GM23248 (cell line): ENCODE results near the gene CST6. TPM values are rescaled to one million over a fixed set of nuclear protein-coding genes. Genes with fewer than 3 reads are reported as not detected.

Experiments used
- DNase-seq: peaks from one replicate; pipeline ENCODE4 v3.0.0-alpha.2; 2015
- H2AFZ ChIP-seq: fragments of 200-600 bp; sonication (generic); 2 replicates; pipeline ENCODE4 v1.6.1; 2016; ENCODE audit warnings: antibody characterized with exemption
- H3F3A ChIP-seq: fragments of 200-600 bp; sonication (generic); 2 replicates; pipeline ENCODE4 v1.6.1; 2016; ENCODE audit warnings: mild to moderate bottlenecking, antibody characterized with exemption, mixed run types; ENCODE audit not compliant: insufficient read depth
- H3K27ac ChIP-seq: fragments of 200-600 bp; sonication (generic); 2 replicates; pipeline ENCODE4 v1.5.1; 2016; ENCODE audit warnings: mild to moderate bottlenecking
- H3K27me3 ChIP-seq: fragments of 200-600 bp; sonication (generic); replicated peaks from 2 replicates; pipeline ENCODE4 v1.6.1; 2016; ENCODE audit warnings: mild to moderate bottlenecking; ENCODE audit not compliant: insufficient read depth
- H3K36me3 ChIP-seq: fragments of 200-600 bp; sonication (generic); 2 replicates; pipeline ENCODE4 v1.6.1; 2016; ENCODE audit warnings: low read depth, mild to moderate bottlenecking
- H3K4me1 ChIP-seq: fragments of 200-600 bp; sonication (generic); 2 replicates; pipeline ENCODE4 v1.6.1; 2016; ENCODE audit warnings: mild to moderate bottlenecking; ENCODE audit not compliant: insufficient read depth
- H3K4me2 ChIP-seq: fragments of 200-600 bp; sonication (generic); one replicate; pipeline ENCODE4 v1.6.1; 2016; ENCODE audit warnings: mild to moderate bottlenecking; ENCODE audit not compliant: unreplicated experiment
- H3K4me3 ChIP-seq: fragments of 200-600 bp; sonication (generic); 2 replicates; pipeline ENCODE4 v1.5.1; 2016; ENCODE audit warnings: mild to moderate bottlenecking
- H3K79me2 ChIP-seq: fragments of 200-600 bp; sonication (generic); 2 replicates; pipeline ENCODE4 v1.6.1; 2016; ENCODE audit warnings: mild to moderate bottlenecking; ENCODE audit not compliant: insufficient read depth
- H3K9ac ChIP-seq: fragments of 200-600 bp; sonication (generic); 2 replicates; pipeline ENCODE4 v1.6.1; 2016; ENCODE audit warnings: mild to moderate bottlenecking
- H3K9me2 ChIP-seq: fragments of 200-600 bp; sonication (generic); 2 replicates; pipeline ENCODE4 v1.6.1; 2016; ENCODE audit warnings: mixed run types, mild to moderate bottlenecking, moderate library complexity; ENCODE audit not compliant: insufficient read depth
- H3K9me3 ChIP-seq: fragments of 200-600 bp; sonication (generic); one replicate; pipeline ENCODE4 v1.6.1; 2017; ENCODE audit warnings: low read depth
- H4K20me1 ChIP-seq: fragments of 200-600 bp; sonication (generic); 2 replicates; pipeline ENCODE4 v1.6.0; 2016; ENCODE audit not compliant: insufficient read depth
- EZH2 ChIP-seq: fragments of 200-600 bp; sonication (generic); IDR thresholded peaks from 2 replicates; pipeline ENCODE4 v1.6.1; 2018; ENCODE audit warnings: antibody characterized with exemption, mild to moderate bottlenecking; ENCODE audit not compliant: insufficient read depth, poor library complexity, severe bottlenecking
- EZH2phosphoT487 ChIP-seq: fragments of 200-600 bp; sonication (generic); IDR thresholded peaks from 2 replicates; pipeline ENCODE4 v1.6.1; 2018; ENCODE audit warnings: antibody characterized with exemption, moderate library complexity, mild to moderate bottlenecking, low read depth; ENCODE audit not compliant: insufficient read depth
- WGBS, 2 experiments: methylation state at CpG; one replicate each; pipeline ENCODE4 v1.1.6; 2015 to 2017; ENCODE audit warnings: low lambda C conversion rate in 2 of 2, low coverage in 1 of 2; ENCODE audit errors: missing lambda C conversion rate in 2 of 2; 5-methylcytosine and 5-hydroxymethylcytosine counted together
- in situ Hi-C: fragments of 300-500 bp; cut with MboI; formaldehyde crosslinking; loops from 2 replicates; pipeline ENCODE4 v1.15.0; 2020
- polyA plus RNA-seq: library from polyadenylated mRNA; unstranded; fragments of >200 nt; fragmentation: Nextera tagmentation; extraction: Ambion mirVana; gene quantifications from 2 replicates; pipeline ENCODE4 v1.2.1, GENCODE V29; 2016
- total RNA-seq: library from RNA; depleted of rRNA; stranded (reverse); fragments of >200 nt; shearing (Covaris generic); gene quantifications from 2 replicates; pipeline ENCODE4 v1.2.3, GENCODE V29; 2014; rRNA removed

Gene CST6, protein sequence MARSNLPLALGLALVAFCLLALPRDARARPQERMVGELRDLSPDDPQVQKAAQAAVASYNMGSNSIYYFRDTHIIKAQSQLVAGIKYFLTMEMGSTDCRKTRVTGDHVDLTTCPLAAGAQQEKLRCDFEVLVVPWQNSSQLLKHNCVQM
- total RNA-seq (15.3 and 21.9 TPM in 2 replicates), polyA plus RNA-seq (35.1 and 35.3 TPM in 2 replicates)

DNA sequence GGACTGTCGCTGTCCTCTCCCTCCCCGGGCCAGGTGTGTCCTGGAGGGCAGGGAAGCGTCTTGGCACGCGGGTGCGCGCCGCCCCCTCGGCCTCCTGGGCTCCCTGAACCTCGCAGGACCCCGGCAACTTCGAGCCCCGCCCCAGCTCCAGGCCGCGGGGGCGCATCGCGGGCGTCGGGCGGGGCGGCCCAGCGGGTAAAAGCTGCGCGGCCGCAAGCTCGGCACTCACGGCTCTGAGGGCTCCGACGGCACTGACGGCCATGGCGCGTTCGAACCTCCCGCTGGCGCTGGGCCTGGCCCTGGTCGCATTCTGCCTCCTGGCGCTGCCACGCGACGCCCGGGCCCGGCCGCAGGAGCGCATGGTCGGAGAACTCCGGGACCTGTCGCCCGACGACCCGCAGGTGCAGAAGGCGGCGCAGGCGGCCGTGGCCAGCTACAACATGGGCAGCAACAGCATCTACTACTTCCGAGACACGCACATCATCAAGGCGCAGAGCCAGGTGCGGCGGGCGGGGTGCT is at the start of gene CST6:
Gene CST6, plus strand, starts transcription at position 224 of the 519 bp plus-strand sequence. Its CDS starts 37 bp downstream, at position 261.
- Histone ChIP-seq H4K20me1 (no peaks in the 10 kb centered on the region), H3K79me2 (no peaks in the 10 kb centered on the region), H3K27ac (no peak within 1 kb of the TSS), H3K9me2 (no peaks in the 10 kb centered on the region), H3K4me2 (no peak within 1 kb of the TSS), H3F3A (no peaks in the 10 kb centered on the region), H3K36me3 (no peaks in the 10 kb centered on the region), H3K4me3 (no peak within 1 kb of the TSS; the same call in 1 of the 2 replicates), H3K9ac (no peak within 1 kb of the TSS), H3K9me3 (no peaks in the 10 kb centered on the region), H3K27me3 (no peaks in the 10 kb centered on the region), H2AFZ (peak within 1 kb of the TSS; percentile 58), H3K4me1 (peaks cover 27% of the 10 kb centered on the region)
- no peak for DNase-seq
- TF ChIP-seq EZH2 = no peak
- no peak for TF ChIP-seq EZH2phosphoT487
- WGBS, 2 experiments = 16 to 25% methylated on average over 24 to 39 of the region's 61 CpGs
- in situ Hi-C loops = no loop called here

DNA sequence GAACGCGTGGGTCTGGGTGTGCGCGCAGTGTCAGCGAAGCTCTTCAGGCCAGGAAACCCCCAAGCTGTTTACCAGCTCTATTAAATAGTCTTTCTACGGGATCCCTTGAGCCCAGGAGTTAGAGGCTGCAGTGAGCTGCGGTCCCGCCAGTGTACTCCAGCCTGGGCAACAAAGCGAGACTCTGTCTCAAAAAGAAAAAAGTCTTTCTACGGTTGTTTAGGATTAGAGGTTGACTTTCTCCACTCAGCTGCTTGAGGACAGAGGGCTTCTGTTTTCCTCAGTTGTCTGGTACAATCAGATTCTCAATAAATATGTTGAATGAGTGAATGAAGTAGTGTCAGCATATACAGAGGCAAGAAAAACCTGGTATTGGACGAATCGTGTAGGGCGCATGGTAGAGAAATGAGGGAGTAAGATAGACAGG is 49.7 kb upstream of the CST6 start:
- DNase-seq = no peak
- Histone ChIP-seq H3K27me3 (no peaks in the 10 kb centered on the region), H3K4me2 (peak overlapping the region; percentile 100), H3K4me3 (peak overlapping the region; percentile 88), H3K36me3 (peaks cover 11% of the 10 kb centered on the region; the same call in 1 of the 2 replicates), H3K9me3 (no peaks in the 10 kb centered on the region), H3K27ac (peak overlapping the region; percentile 18; the same call in 1 of the 2 replicates), H2AFZ (no peak overlapping the region), H3K4me1 (peaks cover 17% of the 10 kb centered on the region), H3K9me2 (no peaks in the 10 kb centered on the region), H3F3A (no peaks in the 10 kb centered on the region), H3K79me2 (peaks cover 47% of the 10 kb centered on the region), H3K9ac (peak overlapping the region; percentile 97), H4K20me1 (no peaks in the 10 kb centered on the region)
- WGBS, 2 experiments = 9 to 14% methylated on average over 8 to 13 of the region's 13 CpGs
- TF ChIP-seq EZH2phosphoT487 (no peak), EZH2 (no peak)
- in situ Hi-C loops = no loop called here

DNA sequence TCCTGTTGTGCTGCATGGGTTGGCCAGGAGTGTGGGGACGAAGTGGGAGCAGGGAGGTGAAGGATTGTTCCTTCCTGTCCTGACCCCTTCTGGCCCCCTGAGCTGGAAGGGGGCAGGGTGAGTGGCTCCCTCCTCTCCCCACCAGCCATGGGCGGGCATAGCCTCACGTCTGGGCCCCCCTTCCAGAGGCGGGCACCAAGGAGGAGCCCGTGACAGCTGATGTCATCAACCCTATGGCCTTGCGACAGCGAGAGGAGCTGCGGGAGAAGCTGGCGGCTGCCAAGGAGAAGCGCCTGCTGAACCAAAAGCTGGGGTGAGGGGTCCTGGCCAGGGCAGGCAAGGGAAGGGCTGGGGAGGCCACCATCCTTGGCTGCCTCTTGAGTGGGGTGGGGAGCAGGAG is 46.9 kb upstream of the CST6 start:
- Histone ChIP-seq H4K20me1 (no peaks in the 10 kb centered on the region), H3K9me2 (no peaks in the 10 kb centered on the region), H3K4me1 (peaks cover 17% of the 10 kb centered on the region), H3K4me2 (no peak overlapping the region), H3K27ac (no peak overlapping the region), H3K36me3 (peaks cover 11% of the 10 kb centered on the region; the same call in 1 of the 2 replicates), H3K27me3 (no peaks in the 10 kb centered on the region), H3K79me2 (peaks cover 67% of the 10 kb centered on the region), H3K9ac (no peak overlapping the region), H3K9me3 (no peaks in the 10 kb centered on the region), H3F3A (no peaks in the 10 kb centered on the region), H3K4me3 (no peak overlapping the region), H2AFZ (no peak overlapping the region)
- 83 to 84% methylated on average over 10 of the region's 10 CpGs for WGBS, 2 experiments
- in situ Hi-C loops = no loop called here
- no peak for DNase-seq
- TF ChIP-seq EZH2 (no peak), EZH2phosphoT487 (no peak)

DNA sequence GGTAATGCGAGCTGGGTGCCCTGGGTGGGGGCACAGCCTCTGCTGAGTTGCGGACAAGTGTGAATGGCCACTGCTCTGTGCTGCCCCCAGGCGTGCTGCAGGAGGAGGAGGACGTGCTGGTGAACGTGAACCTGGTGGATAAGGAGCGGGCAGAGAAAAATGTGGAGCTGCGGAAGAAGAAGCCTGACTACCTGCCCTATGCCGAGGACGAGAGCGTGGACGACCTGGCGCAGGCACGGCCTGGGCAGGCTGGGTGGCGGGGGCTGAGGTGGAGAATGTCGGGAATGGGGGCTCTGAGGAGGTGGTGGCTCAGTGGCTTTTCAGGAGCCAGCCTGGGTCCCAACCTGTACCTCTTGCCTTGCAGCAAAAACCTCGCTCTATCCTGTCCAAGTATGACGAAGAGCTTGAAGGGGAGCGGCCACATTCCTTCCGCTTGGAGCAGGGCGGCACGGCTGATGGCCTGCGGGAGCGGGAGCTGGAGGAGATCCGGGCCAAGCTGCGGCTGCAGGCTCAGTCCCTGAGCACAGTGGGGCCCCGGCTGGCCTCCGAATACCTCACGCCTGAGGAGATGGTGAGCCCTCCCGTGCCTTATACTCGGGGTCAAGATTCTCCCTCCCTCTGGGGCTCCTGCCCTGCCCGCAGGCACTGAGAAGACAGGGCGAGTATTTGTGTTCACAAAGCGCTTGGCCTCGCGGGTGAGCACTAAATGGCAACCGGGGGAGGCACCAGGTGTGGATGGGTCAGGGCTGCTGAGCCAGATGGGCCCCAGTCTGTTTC is 45.6 kb upstream of the CST6 start:
- H3K4me2 ChIP-seq = no peak overlapping the region
- no peak overlapping the region for H3K4me3 ChIP-seq
- H3K36me3 ChIP-seq = peaks cover 11% of the 10 kb centered on the region; the same call in 1 of the 2 replicates
- H3K79me2 ChIP-seq = peaks cover 73% of the 10 kb centered on the region
- no peaks in the 10 kb centered on the region for H3K9me3 ChIP-seq
- H3F3A ChIP-seq = no peaks in the 10 kb centered on the region
- TF ChIP-seq EZH2 = no peak
- TF ChIP-seq EZH2phosphoT487 = no peak
- no peaks in the 10 kb centered on the region for H4K20me1 ChIP-seq
- WGBS, 2 experiments = 92 to 93% methylated on average over 35 of the region's 36 CpGs
- peaks cover 17% of the 10 kb centered on the region for H3K4me1 ChIP-seq
- no peak overlapping the region for H2AFZ ChIP-seq
- H3K27me3 ChIP-seq = no peaks in the 10 kb centered on the region
- H3K9ac ChIP-seq = no peak overlapping the region
- no peak overlapping the region for H3K27ac ChIP-seq
- no peak for DNase-seq
- H3K9me2 ChIP-seq = no peaks in the 10 kb centered on the region
- in situ Hi-C loops = no loop called here
